Measurements from ENCODE around the gene FGD2. TPM values are rescaled to one million over a fixed set of nuclear protein-coding genes. Genes with fewer than 3 reads are reported as not detected.

FGD2 gene
- polyA plus RNA-seq, 1 donor from 2014 or later: not detected

GRCh38 chr6:36980876-36981619 lies 24.4 kb upstream of the FGD2 start (continued):
- TF ChIP-seq MXI1 (conservative IDR thresholded peaks at IDR 0.05; ENCODE audit: poor library complexity, severe bottlenecking) (no peak), EP300 (conservative IDR thresholded peaks at IDR 0.05; ENCODE audit: poor library complexity, severe bottlenecking) (no peak)

DNA sequence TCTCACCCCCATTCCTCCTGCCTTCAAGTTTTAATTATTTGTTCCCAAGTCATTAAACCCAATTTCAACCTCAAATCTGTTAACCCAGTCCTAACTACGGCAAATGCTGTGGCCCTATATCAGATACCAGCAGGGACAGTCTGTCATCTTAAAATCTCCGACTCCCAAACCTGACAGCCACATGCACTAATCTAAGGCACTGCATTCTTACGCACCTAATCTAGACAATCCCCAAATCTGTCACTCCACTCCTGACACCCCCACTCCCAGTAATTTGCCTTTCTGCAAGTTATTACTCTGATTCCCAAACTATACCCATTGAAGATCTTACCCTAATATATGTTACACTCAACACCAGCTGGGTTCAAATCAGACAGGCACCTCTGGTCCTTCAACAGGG lies 21.9 kb upstream of the FGD2 start:
- Histone ChIP-seq H3K27me3 (ENCODE audit: insufficient read depth, low read depth, low read length) (no peaks in the 10 kb centered on the region), H3K9me2 (ENCODE audit: insufficient read depth, low read length) (no peaks in the 10 kb centered on the region), H3K9me3 (ENCODE audit: low read length) (no peaks in the 10 kb centered on the region), H4K20me1 (ENCODE audit: insufficient read depth) (peaks cover 7% of the 10 kb centered on the region), H3K4me2 (ENCODE audit: low read length) (no peak overlapping the region), H3K9ac (ENCODE audit: low read length) (no peak overlapping the region), H3K79me2 (replicated peaks; ENCODE audit: insufficient read depth, low read length) (peaks cover 47% of the 10 kb centered on the region), H2AFZ (ENCODE audit: low read depth, low read length) (no peak overlapping the region), H3K4me3 (ENCODE audit: low read length) (peak overlapping the region; percentile 89), H3F3A (ENCODE audit: insufficient read depth, low read length, poor library complexity, severe bottlenecking) (no peaks in the 10 kb centered on the region), H3K36me3 (ENCODE audit: insufficient read depth, low read length) (no peaks in the 10 kb centered on the region), H3K27ac (ENCODE audit: low read length) (no peak overlapping the region)
- TF ChIP-seq RAD21 (conservative IDR thresholded peaks at IDR 0.05) (no peak), TAF1 (IDR thresholded peaks at IDR 0.05; ENCODE audit: low read depth) (no peak), MXI1 (conservative IDR thresholded peaks at IDR 0.05; ENCODE audit: poor library complexity, severe bottlenecking) (no peak), EZH2 (IDR thresholded peaks at IDR 0.05; ENCODE audit: borderline replicate concordance, insufficient read depth, low read length, poor library complexity, severe bottlenecking) (no peak), EP300 (conservative IDR thresholded peaks at IDR 0.05; ENCODE audit: poor library complexity, severe bottlenecking) (no peak), SMC3 (conservative IDR thresholded peaks at IDR 0.05; ENCODE audit: poor library complexity) (no peak), POLR2AphosphoS5 (IDR thresholded peaks at IDR 0.05) (no peak)
- TF ChIP-seq, protein P1, sequence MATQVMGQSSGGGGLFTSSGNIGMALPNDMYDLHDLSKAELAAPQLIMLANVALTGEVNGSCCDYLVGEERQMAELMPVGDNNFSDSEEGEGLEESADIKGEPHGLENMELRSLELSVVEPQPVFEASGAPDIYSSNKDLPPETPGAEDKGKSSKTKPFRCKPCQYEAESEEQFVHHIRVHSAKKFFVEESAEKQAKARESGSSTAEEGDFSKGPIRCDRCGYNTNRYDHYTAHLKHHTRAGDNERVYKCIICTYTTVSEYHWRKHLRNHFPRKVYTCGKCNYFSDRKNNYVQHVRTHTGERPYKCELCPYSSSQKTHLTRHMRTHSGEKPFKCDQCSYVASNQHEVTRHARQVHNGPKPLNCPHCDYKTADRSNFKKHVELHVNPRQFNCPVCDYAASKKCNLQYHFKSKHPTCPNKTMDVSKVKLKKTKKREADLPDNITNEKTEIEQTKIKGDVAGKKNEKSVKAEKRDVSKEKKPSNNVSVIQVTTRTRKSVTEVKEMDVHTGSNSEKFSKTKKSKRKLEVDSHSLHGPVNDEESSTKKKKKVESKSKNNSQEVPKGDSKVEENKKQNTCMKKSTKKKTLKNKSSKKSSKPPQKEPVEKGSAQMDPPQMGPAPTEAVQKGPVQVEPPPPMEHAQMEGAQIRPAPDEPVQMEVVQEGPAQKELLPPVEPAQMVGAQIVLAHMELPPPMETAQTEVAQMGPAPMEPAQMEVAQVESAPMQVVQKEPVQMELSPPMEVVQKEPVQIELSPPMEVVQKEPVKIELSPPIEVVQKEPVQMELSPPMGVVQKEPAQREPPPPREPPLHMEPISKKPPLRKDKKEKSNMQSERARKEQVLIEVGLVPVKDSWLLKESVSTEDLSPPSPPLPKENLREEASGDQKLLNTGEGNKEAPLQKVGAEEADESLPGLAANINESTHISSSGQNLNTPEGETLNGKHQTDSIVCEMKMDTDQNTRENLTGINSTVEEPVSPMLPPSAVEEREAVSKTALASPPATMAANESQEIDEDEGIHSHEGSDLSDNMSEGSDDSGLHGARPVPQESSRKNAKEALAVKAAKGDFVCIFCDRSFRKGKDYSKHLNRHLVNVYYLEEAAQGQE (IDR thresholded peaks at IDR 0.05; ENCODE audit: borderline replicate concordance): no peak
- TF ChIP-seq, protein P2, sequence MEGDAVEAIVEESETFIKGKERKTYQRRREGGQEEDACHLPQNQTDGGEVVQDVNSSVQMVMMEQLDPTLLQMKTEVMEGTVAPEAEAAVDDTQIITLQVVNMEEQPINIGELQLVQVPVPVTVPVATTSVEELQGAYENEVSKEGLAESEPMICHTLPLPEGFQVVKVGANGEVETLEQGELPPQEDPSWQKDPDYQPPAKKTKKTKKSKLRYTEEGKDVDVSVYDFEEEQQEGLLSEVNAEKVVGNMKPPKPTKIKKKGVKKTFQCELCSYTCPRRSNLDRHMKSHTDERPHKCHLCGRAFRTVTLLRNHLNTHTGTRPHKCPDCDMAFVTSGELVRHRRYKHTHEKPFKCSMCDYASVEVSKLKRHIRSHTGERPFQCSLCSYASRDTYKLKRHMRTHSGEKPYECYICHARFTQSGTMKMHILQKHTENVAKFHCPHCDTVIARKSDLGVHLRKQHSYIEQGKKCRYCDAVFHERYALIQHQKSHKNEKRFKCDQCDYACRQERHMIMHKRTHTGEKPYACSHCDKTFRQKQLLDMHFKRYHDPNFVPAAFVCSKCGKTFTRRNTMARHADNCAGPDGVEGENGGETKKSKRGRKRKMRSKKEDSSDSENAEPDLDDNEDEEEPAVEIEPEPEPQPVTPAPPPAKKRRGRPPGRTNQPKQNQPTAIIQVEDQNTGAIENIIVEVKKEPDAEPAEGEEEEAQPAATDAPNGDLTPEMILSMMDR (IDR thresholded peaks at IDR 0.05; ENCODE audit: poor library complexity, severe bottlenecking): no peak

Measured in neural cell (in vitro differentiated cells).